ENCODE results near the gene DRD2. TPM values are rescaled to one million over a fixed set of nuclear protein-coding genes. Genes with fewer than 3 reads are reported as not detected.

The DRD2 gene
- total RNA-seq, 1 donor from 2014 or later, result 7.5 TPM

DNA sequence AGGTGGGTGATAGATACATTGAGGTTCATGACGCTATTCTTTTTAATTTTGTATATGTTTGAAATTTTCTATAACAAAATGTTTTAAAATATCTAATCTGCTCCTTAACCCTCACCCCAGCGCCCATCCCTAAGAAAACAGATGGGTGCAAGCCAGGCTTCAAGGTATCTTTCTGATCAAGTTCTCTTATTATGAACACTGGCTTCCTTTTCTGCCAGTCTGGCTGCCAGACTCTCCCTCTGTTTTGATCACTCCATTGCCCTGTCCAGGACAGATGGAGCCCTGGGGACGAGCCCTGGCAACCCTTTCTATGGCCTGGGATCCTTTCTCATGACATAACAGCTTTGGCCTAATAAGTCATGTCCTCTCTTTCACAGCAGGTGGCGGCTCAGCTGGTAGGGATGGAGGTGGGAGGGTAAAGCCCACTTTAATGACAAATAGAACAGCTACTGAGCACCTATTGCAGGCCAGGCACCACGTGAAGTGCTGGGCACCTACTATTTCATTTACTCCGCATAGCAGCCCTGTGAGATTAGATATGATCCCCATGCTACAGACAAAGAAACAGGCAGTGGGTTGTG, 38.4 kb downstream of the DRD2 start:
- no peak overlapping the region for H3K27ac Mint-ChIP-seq
- peaks cover 6% of the 10 kb centered on the region for H3K4me1 Mint-ChIP-seq
- TF ChIP-seq, protein P1, sequence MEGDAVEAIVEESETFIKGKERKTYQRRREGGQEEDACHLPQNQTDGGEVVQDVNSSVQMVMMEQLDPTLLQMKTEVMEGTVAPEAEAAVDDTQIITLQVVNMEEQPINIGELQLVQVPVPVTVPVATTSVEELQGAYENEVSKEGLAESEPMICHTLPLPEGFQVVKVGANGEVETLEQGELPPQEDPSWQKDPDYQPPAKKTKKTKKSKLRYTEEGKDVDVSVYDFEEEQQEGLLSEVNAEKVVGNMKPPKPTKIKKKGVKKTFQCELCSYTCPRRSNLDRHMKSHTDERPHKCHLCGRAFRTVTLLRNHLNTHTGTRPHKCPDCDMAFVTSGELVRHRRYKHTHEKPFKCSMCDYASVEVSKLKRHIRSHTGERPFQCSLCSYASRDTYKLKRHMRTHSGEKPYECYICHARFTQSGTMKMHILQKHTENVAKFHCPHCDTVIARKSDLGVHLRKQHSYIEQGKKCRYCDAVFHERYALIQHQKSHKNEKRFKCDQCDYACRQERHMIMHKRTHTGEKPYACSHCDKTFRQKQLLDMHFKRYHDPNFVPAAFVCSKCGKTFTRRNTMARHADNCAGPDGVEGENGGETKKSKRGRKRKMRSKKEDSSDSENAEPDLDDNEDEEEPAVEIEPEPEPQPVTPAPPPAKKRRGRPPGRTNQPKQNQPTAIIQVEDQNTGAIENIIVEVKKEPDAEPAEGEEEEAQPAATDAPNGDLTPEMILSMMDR (IDR thresholded peaks at IDR 0.05; ENCODE audit: unreplicated experiment), result no peak
- H3K9me3 Mint-ChIP-seq, result no peaks in the 10 kb centered on the region
- H3K27me3 Mint-ChIP-seq (ENCODE audit: low read depth), result peaks cover 10% of the 10 kb centered on the region
- H3K36me3 Mint-ChIP-seq, result no peaks in the 10 kb centered on the region
- no peak overlapping the region for H3K4me3 Mint-ChIP-seq
- DNase-seq (ENCODE audit: low spot score in 2 of 2, unreplicated experiment in 2 of 2), result no peak

DNA sequence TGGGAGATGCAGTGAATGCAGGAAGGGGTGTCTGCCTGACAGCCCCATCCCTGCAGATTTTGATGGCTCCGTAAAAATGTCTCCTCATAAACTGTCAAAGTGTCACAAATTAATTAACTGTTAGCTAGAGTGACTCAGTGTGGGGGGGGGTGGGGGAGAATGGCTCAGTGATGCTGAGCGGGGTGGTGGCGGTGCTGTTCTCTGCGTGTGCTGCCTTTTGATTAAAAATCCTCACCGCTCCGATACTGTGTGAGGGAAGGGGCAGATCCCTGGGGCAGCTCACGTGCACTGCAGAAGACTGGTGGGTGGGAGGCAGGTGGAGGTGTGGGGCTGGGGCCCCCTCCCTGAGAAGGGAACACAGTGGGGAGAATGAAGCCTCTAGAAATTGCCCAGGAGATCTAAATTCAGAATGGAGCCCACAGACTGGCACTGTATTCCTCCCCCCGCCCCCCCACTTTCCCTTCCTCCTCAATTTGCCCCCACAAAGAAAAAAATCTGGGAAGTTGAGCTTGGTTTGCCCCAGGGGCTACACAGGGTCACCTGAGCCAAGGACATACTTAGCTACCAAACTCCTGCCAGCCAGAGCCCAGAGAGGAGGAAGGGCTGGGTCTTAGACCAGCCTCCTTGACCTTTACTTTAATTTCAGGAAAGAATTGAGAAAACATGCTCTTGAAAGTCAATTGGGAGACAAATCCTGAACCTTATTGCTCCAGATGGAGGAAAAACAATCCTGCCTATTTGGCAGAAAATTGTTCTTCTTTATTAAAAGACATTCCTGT, 39.8 kb downstream of the DRD2 start:
- no peaks in the 10 kb centered on the region for H3K9me3 Mint-ChIP-seq

DNA sequence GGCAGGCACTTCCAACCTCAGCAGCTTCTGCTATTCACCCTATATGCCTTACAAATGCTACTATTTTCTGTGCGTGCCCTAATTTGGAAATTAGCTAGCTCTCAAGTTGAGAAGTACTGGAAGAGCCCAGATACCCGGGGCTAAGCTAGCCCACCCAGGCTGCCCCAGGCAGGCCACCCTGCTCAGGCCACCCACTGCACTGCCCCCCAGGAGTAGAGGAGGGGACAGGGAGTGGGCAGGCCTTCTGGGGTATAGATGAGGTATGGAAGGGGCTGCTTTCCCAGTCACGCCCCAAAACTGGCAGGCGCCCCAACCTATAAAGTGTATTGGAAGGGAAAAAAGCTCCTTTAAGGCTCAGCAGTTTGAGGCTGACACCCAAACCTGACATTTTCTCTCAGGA, 43.5 kb downstream of the DRD2 start:
- H3K36me3 Mint-ChIP-seq, result no peaks in the 10 kb centered on the region
- H3K4me1 Mint-ChIP-seq, result peaks cover 6% of the 10 kb centered on the region
- no peak overlapping the region for H3K27ac Mint-ChIP-seq
- peaks cover 7% of the 10 kb centered on the region for H3K27me3 Mint-ChIP-seq (ENCODE audit: low read depth)
- no peak for DNase-seq (ENCODE audit: low spot score in 2 of 2, unreplicated experiment in 2 of 2)
- TF ChIP-seq, protein P1 (IDR thresholded peaks at IDR 0.05; ENCODE audit: unreplicated experiment), result no peak
- no peaks in the 10 kb centered on the region for H3K9me3 Mint-ChIP-seq
- H3K4me3 Mint-ChIP-seq, result no peak overlapping the region

More for the DNA sequence above, 39.8 kb downstream of the DRD2 start:
- TF ChIP-seq, protein P1 (IDR thresholded peaks at IDR 0.05; ENCODE audit: unreplicated experiment), result no peak
- H3K36me3 Mint-ChIP-seq, result no peaks in the 10 kb centered on the region
- no peak overlapping the region for H3K4me3 Mint-ChIP-seq
- peaks cover 9% of the 10 kb centered on the region for H3K27me3 Mint-ChIP-seq (ENCODE audit: low read depth)
- DNase-seq (ENCODE audit: low spot score in 2 of 2, unreplicated experiment in 2 of 2), result no peak
- H3K4me1 Mint-ChIP-seq, result peaks cover 6% of the 10 kb centered on the region
- H3K27ac Mint-ChIP-seq, result no peak overlapping the region

DNA sequence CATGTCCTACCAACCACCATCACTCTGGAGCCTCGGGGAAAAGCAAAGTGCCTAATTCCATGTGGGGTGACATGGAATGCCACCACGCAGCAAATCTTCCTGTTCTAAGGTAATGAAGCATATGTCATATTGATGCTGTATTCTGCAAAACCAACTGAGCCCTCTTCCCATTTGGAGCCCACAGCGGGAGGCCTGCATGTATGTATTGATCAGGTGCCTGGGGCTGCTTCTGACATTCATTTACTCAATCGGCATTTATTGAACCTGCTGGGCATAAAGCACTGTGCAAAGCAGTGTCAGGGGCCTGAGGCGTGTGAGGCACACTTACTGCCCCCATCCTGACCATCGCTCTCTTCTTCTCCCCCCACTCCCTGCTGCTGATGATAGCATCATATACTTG, 48.5 kb downstream of the DRD2 start:
- no peak for DNase-seq (ENCODE audit: low spot score in 2 of 2, unreplicated experiment in 2 of 2)
- H3K27ac Mint-ChIP-seq, result no peak overlapping the region
- H3K9me3 Mint-ChIP-seq, result no peaks in the 10 kb centered on the region
- TF ChIP-seq, protein P1 (IDR thresholded peaks at IDR 0.05; ENCODE audit: unreplicated experiment), result no peak
- no peak overlapping the region for H3K4me3 Mint-ChIP-seq
- H3K36me3 Mint-ChIP-seq, result no peaks in the 10 kb centered on the region
- H3K27me3 Mint-ChIP-seq (ENCODE audit: low read depth), result peaks cover 7% of the 10 kb centered on the region
- H3K4me1 Mint-ChIP-seq, result no peaks in the 10 kb centered on the region

DNA sequence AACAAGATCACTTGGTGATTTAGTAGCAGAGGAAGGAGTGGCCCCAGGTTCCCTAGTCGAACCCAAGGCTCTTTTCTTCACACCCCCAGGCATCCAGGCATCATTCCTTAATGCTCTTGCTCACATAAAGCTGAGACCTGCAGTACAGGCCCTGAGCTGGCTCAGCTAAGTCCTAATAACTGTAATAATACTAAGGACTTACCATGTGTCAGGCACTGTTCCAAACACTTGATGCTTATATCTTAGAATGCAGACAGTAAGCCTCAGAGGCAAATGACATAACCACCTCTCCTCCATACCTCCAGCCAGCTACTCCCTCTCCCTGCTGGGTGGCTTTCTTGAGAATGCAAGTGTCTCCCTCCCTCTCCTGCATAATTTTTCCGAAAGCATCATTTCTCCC, 54.4 kb downstream of the DRD2 start:
- Mint-ChIP-seq H3K4me1 (no peaks in the 10 kb centered on the region), H3K36me3 (no peaks in the 10 kb centered on the region), H3K27ac (no peak overlapping the region), H3K4me3 (no peak overlapping the region), H3K27me3 (ENCODE audit: low read depth) (peaks cover 22% of the 10 kb centered on the region), H3K9me3 (no peaks in the 10 kb centered on the region)
- TF ChIP-seq, protein P1 (IDR thresholded peaks at IDR 0.05; ENCODE audit: unreplicated experiment), result no peak
- no peak for DNase-seq (ENCODE audit: low spot score in 2 of 2, unreplicated experiment in 2 of 2)
